ENCODE data around the gene CST11.

DNA sequence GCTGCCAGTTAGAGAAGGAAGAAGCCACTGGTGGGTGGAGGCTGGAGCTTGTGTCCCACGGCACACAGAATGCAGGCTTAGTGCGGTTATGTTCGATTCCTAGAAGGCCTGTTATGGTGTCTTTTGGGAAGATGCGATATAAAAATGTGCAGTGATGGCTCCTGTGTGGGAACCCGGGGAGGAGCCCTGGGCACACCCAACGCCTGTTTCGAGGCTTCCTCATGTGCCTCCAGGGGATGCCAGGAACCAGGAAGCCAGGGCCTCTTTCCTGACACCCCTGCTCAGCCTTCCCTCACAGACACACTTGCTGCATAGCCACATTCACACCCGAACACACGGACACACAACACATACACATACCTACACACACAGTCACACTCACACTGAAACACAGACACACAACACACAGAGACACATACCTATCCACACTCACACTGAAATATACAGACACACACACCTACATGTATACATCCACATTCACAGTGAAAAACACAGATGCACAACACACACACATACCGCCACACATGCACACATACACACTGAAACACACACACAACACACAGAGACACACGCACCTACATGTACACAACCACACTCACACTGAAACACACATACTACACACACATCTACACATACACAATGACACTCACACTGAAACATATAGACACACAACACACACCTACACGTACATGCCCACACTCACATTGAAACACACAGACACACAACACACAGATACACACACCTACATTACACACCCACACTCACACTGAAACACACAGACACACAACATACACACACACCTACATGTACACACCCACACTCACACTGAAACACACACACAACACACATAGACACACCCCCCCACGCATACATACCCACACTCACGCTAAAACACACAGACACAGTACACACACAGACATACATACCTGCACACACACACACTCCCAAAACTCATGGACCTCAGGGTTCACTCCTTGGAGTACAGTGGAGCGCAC, 1.2 kb upstream of the CST11 start:
- TF ChIP-seq, protein P1, sequence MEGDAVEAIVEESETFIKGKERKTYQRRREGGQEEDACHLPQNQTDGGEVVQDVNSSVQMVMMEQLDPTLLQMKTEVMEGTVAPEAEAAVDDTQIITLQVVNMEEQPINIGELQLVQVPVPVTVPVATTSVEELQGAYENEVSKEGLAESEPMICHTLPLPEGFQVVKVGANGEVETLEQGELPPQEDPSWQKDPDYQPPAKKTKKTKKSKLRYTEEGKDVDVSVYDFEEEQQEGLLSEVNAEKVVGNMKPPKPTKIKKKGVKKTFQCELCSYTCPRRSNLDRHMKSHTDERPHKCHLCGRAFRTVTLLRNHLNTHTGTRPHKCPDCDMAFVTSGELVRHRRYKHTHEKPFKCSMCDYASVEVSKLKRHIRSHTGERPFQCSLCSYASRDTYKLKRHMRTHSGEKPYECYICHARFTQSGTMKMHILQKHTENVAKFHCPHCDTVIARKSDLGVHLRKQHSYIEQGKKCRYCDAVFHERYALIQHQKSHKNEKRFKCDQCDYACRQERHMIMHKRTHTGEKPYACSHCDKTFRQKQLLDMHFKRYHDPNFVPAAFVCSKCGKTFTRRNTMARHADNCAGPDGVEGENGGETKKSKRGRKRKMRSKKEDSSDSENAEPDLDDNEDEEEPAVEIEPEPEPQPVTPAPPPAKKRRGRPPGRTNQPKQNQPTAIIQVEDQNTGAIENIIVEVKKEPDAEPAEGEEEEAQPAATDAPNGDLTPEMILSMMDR (conservative IDR thresholded peaks at IDR 0.05; ENCODE audit: low read length), result no peak
- TF ChIP-seq EZH2phosphoT487 (IDR thresholded peaks at IDR 0.05; ENCODE audit: borderline replicate concordance), result no peak
